Measurements from ENCODE around the gene CPT1A.

DNA sequence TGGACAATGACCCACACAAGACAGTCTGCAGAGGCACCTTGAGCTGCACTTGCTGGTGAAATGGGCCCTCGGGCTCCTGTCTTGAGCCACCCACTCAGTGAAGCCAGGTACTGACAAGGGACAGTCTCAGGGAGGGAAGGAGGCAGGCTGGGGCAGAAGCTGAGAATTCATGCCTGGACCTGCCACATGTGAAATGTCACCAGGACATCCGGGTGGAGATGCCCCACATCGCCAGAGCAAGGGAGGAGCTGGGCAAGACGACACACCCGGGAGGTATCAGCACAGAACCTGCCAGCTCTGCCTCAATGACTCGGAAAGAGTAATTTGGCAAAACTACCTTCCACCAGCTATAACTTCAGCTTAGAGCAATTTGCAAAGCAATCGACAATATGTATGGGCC, 23.5 kb downstream of the CPT1A start:
- TF ChIP-seq MAX (IDR thresholded peaks at IDR 0.05; ENCODE audit: low read depth, low read length) (no peak), CTCF (IDR thresholded peaks at IDR 0.05; ENCODE audit: low read depth, low read length) (no peak)
